ENCODE measurements around the gene MRPL38.
A peak's percentile ranks its signal among the peaks of the same experiment; 100 is the strongest.
"Not testable (repeated sequence)": the region's sequence is repeated elsewhere in the genome, so short reads cannot be mapped to it uniquely, and the experiment has no call there.

The MRPL38 gene

DNA sequence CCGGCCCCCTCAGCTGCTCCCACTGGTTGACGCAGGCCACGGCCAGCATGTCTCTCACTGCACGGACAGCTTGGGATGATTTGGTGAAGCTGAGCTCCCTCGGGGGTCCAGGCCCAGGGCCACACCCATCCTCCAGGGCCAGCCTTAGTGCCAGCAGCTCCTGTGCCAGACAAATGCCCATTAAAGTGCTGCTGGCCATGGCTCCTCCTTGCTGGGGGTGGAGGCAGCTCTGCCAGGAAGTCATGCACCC, 28.8 kb downstream of the MRPL38 start:
- no peak for DNase-seq

DNA sequence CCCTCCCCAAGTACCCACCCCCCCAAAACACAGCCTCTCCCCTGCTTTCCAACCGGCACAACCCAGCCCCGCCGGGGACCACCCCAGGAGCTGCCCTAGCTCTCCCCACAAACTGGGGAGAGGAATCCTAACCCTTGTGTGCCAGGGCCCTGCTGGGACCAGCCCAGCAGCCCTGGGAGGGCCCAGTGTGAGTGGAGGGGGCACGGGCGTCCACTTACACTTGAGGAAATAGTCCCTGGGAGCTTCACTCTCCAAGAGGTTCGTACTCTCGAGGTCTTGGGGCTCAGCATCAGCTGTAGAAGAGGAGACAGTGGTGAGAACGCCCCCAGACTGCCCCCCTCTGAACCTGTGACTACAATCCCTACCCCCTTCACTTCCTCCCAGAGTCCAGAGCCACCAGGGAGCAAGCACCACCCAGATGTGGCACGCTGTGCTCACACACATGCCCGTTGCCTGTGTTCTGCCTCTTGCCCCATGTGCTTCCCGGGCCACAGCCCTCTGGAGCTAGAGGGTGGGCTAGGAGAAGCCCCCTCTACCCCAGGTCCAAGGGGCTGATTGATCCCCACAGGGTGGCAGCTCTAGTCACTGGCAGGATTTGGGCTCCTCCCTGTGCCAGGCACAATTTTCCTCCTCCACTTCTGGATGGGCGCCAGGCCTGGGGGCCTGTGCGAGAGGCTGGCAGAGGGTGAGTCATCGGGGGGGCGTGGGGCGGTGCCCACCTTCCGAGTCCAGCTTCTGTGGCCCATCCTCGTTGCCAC, 29.3 kb downstream of the MRPL38 start:
- no peak for DNase-seq

DNA sequence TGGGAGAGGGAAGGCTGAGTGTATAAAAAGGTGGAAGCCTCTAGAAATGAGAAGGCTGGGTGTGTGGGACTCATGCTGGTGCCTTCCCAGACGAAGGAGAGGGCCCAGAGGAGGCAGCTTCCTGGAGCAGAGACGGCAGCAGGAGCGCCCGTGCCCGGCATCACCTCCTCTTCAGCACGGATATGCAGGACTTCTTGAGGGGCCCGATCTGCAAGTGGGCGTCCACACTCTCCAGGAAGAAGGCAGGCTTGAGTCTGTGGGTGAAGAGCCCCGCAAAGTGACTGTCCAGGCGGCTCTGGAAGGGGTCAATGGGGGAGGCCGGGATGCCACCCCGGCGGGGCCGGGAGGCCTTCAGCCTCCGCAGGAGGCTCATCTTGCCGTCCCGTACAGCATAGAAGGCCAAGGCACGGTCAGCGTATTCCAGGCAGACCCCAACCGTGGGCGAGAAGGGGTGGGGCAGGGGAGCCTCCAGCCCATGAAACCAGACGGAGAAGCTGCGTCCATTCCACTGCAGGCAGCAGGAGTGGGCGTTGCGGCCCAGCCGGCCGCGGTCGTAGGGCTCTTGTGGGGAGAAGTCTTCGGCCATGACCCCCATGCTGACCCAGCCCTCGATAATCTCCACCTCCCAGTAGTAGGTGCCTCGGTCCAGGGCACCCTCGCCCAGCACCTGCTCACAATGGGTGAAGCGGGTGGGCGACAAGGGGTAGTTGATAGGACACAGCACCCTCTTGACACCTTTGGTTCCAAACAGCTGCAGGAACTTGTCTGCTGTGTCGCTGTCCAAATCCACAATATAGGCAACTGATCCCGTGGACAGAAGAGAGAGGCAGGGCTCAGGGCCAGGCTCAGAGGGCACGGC, 30.1 kb downstream of the MRPL38 start:
- no peak for DNase-seq

DNA sequence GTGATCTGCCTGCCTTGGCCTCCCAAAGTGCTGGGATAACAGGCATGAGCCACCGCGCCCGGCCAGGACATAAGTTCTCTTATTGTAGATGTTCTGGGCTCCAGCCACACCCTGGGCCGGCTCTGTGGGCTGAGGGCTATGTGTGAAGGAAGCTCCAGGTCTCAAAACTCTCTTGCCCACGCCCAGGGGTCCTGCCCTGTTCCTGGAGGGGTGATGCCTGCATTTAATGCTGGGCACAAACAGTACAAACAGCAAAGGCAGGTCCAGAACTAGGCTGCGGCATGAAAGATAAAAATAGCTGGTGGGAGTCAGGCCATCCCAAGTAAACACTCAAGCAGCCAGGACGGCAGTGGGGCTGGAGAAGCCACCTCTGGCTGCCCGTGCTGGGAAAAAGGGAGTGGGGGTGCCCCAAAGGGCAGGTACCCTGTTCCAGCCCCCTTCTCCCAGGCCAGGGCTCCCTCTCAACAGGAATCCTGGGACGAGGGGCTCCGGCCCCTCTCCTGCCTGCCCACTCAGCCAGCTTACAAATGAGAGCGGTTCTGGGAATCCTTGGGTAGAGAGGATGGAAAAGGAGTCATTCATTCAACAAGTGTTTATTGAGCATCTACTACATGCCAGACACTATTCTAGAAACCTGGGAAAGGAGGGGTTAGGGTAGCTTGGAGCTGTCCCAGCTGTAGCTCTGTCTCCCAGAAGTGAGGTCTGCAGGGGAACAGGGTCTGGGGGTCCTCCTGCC, 30.9 kb downstream of the MRPL38 start:
- no peak for DNase-seq

DNA sequence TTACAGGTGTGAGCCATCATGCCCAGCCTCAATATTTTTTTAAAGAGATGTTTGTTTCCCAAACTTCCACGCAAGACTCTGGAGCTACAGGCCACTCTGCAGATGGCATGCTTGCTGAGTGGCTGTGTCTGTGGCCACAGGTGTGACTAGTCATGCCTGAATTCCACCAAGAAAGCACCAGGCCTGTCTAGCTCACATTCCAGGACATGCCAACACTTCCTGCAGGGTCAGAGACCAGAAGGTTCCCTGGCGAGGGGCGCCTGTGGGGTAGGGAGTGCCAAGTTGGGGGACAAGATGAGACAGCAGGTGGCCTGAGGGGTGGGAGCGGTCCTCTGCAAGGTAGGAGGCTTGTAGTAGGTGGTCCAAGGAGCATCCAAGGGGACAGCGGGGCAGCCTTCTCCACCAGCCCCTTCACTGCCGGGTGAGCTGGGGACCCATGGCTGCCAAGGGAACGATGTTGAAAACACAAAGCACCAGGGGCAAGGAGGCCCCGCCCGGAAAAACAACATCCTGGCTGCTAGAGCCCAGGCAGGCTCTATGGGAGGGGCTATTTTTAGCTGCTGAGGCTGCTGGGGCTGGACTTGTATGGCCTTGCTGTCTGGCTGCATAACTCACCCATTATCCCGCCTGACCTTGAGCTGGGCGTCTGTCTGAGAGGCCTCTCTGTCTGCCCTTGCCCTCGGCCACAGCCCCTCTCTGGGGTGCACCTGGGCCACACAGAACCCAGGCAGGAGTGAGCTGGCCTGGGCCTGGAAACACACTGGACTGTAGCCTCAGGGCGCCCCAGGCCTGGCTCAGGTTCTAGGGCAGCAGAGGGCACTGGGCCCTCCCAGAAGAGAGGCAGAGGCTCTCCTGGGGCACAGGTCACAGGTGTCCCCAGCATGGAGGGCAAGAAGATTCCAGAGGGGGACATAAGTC, 32.0 kb downstream of the MRPL38 start:
- DNase-seq, result peak; percentile 90

DNA sequence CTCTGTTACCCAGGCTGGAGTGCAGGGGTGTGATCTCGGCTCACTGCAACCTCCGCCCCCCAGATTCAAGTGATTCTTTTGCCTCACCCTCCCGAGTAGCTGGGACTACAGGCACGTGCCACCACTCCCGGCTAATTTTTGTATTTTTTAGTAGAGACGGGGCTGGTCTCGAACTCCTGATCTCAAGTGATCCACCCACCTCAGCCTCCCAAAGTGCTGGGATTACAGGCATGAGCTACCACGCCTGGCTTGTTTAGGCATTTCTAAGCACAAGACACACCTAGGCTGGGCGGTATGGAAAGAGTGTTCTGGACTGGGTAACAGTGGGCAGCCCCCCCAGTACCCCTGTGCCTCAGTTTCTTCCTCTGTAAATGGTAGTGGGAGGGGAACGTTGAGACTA, 34.5 kb downstream of the MRPL38 start:
- not testable (repeated sequence) for DNase-seq

DNA sequence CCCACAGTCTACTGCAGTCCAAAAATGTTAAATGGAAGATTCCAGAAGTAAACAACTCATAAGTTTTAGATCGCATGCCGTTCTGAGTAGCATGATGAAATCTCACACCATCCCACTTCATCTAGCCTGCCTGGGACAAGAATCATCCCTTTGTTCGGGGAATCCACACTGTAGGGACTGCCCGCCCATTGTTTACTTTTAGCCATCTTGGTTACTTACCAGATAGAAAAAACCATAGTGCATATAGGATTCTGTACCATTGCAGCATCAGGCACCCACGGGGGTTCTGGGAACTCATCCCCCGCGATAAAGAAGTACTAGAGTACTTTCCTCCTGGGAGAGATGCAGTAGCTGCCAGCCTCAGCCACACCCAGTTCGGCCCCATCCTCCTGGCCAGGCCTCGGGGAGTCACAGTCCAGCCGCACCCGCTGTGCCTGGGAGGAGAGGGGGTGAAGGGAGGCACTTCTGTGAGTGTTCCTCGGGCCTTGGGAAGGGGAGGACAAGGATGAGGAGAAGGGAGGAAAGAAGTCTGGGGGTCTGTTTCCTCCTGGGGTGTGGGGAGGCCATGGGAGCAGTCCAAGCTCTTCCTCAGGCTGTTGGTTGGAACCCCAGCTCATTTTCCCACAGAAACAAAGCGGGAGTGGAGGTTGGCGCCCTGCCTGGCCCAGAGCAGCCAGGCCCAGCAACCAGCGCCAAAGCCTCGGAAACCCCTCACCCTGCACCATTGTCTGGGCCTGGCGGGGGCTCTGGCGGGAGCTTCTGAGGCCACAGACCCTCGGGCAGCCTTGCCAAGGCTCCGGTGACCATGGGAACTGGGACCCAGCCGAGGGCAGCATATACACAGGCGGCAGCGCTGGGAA, 35.2 kb downstream of the MRPL38 start:
- DNase-seq, result peak; percentile 29

DNA sequence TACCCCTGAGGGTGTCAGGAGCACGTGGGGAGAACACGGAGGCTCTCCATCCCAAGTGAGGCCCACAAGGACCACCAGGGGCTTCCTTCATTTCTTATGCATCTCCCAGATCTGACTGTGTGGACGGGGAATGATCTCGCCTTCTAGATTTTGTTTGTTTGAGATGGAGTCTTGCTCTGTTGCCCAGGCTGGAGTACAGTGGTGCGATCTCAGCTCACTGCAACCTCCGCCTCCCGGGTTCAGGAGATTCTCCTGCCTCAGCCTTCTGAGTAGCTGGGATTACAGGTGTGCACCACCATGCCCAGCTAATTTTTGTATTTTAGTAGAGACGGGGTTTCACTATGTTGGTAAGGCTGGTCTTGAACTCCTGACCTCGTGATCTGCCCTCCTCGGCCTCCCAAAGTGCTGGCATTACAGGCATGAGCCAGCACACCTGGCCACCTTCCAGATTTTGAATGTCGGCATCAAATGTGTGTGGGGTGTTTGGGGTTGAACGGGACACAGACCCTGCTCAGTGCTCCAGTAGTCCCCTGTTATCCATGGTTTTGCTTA, 35.9 kb downstream of the MRPL38 start:
- DNase-seq, result not testable (repeated sequence)

DNA sequence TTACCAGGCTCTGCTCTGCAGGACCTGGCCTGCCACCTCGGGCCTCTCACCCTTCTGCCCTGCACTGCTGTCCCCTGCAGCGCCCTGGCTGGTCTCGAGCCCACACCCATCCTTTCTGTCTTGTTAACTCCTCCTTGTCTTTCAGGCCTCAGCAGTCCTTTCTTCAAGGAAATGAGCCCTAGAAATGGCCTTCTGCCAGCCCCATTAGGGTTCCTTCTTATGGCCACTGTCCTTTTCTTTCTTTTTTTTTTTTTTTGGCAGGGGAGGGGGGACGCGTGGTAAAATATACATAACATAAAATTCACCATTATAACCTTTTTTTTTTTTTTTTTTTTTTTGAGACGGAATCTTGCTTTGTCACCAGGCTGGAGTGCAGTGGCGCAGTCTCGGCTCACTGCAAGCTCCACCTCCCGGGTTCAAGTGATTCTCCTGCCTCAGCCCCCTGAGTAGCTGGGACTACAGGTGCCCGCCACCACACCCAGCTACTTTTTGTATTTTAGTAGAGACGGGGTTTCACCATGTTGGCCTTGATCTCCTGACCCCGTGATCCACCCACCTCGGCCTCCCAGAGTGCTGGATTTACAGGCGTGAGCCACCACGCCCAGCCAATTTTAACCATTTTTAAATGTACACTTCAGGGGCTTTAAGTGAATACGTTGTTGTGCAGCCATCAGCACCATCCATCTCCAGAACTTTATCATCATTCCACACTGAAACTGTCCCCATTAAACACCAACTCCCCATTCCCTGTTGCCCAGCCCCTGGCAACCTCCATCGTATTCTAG, 39.1 kb downstream of the MRPL38 start:
- not testable (repeated sequence) for DNase-seq

DNA sequence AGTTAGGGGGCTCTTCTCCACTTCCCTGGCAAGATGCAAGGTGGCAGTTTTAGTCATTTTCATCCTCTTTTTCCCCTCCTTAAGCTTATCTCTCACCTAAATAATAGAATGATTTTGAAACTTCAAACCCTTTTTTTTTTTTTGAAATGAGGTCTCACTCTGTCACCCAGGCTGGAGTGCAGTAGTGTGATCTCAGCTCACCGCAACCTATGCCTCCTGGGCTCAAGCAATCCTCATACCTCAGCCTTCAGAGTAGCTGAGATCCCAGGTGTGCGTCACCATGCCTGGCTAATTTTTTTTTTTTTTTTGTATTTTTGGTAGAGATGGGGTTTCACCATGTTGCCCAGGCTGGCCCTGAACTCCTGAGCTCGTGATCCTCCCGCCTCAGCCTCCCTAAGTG, 39.8 kb downstream of the MRPL38 start:
- not testable (repeated sequence) for DNase-seq

DNA sequence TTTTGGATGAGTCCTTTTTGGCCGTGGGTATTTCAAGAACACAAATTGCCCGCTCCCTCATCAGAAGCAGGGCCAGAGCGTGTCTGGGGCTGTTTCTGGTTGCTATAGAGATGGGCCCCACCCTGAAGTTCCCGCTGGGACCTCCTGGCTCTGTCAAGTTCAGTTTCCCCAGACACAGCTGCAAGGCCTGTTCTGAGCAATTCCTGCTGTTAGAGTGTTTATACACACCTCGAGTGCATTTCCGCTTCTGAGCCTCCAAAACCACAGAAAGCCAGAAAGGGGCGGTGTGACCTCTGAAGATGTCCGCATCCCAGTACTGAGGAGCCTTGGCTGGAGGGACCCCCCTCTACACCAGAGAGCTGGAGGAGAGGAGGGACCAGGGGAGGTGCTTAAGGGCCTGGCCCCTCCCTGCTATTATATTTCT, 40.2 kb downstream of the MRPL38 start:
- DNase-seq, result peak; percentile 67

DNA sequence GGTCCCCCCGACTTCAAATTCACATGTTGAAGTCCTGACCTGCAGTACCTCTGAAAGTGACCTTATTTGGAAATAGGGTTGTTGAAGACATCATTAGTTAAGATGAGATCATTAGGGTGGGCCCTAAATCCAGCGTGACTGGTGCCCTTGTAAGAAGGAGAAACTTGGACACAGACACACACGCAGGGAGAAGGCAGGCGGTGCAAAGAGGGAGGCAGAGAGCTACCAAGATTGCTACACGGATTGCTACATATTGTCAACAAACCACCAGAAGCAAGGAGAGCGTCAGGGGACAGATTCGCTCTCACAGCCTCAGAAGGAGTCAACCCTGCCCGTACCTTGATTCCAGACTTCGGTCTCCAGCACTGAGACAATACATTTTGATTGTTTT, 42.8 kb downstream of the MRPL38 start:
- peak; percentile 32 for DNase-seq

DNA sequence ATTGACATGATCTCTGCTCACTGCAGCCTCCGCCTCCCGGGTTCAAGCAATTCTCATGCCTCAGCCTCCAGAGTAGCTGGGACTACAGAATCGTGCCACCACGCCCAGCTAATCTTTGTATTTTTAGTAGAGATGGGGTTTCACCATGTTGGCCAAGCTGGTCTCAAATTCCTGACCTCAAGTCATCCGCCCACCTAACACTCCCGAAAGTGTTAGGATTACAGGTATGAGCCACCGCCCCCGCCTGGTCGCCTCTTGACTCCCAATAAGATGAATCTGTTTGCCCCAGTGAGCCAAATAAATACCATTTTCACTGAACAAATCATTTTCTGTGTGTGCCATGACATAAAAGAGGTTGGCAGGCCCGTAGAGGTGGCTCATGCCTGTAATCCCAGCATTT, 45.3 kb downstream of the MRPL38 start:
- not testable (repeated sequence) for DNase-seq

DNA sequence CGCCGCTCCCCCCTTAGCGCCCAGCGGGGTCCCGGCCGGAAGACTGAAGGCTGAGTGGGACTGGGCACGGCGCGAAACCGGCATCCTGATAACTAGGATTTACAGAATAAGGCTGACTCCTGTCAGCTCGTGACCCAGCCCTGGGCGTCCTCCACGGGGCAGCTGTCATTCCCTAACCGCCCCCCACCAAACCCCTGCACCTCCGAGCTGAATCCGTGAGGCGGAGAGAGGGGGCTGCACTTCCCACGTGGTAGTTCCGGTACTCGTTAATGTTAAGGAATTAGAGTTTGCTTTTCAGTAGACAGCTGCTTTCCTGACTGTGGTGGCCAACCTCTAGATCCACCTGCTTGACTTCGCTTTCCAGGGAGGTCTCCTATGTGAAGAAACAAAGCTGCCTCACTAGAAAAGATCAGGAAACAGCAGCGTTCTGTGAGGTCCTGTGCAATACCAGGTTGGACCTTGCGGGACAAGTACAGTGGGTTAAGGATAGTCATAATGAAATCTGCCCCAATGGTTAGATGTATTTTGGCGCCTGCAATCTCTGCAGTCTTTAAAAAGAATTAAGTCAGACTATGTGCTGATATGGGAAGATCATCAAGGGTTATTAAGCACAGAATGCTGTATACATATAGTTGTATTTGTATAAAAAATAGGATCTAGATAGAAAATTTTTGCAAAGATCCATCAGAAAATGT, 48.5 kb downstream of the MRPL38 start:
- DNase-seq, result no peak

DNA sequence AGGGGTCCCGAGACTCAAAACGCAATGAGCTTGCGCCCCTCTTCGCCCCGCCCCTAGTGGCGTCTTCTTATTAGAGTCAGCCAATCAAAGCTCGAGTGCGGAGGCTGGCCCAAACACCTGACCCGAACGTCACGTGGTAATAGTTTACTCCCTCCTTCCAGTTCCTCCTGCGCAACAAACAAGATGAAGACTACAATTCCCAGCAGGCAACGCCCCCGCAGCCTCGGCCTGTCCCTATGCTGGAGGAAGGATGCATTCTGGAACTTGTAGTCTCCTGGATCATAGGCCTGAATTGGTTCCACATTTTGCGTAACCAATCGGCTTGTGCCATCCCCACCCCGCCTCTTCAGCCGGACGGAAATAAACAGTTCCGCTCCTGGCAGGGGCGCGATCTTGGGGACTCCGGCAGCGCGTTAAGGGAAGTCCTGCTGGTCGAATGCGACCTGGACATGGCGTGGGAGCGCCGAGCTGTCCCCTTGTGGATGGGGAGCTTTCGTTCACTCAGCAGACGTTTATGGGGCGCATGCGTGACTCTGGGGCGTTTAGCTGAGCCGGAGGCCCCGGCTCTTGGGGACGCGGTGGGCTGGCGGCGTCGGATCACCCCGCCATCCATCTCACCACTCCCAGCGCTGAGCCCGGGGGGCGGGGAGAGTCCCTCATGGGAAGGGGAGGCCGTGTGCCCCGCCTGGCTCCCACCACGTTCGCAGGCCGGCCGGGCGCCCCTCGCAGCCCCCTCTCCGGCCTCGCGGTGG, 49.2 kb downstream of the MRPL38 start, which contains the start of gene WBP2:
Gene WBP2, minus strand, starts transcription at position 26 of the 752 bp plus-strand sequence. CDS start 38 bp downstream, outside the sequence.
- DNase-seq, result peak; percentile 100

DNA sequence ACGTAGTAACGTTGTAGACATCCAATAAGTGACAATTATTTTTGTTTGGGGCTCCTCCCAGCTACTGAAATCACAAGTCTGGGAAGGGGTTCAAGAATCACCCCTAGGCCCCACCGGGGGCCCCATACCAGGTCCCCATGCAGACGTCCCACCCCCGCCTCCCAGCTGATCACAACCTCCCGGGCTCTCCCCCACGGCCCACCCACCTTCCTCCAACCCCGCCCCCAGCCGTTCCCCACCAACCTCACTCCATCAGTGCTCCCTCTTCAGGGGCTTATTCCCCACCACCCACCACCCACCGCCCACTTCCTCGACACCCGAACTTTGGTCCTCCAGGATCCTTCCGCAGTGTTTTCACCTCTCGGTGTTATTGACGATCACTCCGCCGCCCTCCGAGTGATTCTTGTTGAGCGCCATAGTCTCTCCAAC, 49.8 kb downstream of the MRPL38 start:
- DNase-seq, result no peak

DNA sequence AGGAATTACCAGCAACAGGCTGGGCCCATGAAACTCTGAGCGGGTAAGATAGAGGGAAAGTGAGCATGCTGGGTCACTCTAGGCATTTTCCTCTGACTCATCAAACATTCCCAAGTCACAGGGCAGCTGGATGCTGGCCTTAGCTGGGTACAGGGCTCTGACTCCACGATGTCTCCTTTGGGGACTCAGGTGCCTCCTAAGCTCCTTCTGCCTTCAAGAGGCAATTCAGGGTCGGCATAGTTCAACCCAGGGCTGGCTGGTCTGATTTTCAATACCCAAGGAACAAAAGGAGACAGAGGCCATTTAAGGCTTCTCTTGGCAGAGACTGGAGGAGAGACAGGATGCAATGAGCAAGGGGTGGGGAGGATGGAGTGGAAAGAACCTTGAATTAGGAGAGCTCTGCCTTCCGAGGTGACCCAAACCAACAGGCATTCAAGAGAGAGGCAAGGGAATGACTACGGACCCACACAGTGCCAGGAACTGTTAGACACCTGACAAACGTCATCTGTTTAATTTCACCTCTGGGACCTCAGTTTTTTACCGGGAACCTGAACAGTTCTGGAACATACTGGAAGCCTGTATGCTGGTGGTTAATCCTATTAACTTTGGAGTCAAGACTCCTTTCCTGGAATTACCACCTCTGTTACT, 50.5 kb downstream of the MRPL38 start:
- DNase-seq, result peak; percentile 75

DNA sequence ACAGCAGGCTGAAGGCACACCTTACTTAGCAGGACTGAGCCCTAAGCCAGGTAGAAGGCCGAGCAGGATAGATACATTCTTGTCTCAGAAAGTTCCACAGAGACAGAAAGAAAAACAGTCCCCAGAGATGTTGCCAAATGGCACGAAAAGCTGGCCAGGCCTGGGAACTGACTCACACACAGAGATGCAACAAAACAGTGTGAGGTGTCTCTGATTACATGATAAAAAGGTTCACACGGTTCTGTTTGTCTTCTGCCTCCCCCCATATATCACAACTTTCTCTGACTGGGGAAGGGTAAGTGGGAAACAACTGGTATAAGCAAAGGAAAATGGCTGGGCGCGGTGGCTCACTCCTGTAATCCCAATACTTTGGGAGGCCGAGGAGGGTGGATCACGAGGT, 51.3 kb downstream of the MRPL38 start:
- peak; percentile 46 for DNase-seq
